GM12872 (cell line): ENCODE data around the gene SLCO1A2.

Source experiments
- TF ChIP-seq, protein P1 (sequence below): IDR thresholded peaks from 3 replicates; pipeline ENCODE4 v1.5.1; 2011; ENCODE audit warnings: low read depth, mild to moderate bottlenecking, low read length, moderate library complexity; ENCODE audit not compliant: insufficient read depth

Gene SLCO1A2, protein sequence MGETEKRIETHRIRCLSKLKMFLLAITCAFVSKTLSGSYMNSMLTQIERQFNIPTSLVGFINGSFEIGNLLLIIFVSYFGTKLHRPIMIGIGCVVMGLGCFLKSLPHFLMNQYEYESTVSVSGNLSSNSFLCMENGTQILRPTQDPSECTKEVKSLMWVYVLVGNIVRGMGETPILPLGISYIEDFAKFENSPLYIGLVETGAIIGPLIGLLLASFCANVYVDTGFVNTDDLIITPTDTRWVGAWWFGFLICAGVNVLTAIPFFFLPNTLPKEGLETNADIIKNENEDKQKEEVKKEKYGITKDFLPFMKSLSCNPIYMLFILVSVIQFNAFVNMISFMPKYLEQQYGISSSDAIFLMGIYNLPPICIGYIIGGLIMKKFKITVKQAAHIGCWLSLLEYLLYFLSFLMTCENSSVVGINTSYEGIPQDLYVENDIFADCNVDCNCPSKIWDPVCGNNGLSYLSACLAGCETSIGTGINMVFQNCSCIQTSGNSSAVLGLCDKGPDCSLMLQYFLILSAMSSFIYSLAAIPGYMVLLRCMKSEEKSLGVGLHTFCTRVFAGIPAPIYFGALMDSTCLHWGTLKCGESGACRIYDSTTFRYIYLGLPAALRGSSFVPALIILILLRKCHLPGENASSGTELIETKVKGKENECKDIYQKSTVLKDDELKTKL

DNA sequence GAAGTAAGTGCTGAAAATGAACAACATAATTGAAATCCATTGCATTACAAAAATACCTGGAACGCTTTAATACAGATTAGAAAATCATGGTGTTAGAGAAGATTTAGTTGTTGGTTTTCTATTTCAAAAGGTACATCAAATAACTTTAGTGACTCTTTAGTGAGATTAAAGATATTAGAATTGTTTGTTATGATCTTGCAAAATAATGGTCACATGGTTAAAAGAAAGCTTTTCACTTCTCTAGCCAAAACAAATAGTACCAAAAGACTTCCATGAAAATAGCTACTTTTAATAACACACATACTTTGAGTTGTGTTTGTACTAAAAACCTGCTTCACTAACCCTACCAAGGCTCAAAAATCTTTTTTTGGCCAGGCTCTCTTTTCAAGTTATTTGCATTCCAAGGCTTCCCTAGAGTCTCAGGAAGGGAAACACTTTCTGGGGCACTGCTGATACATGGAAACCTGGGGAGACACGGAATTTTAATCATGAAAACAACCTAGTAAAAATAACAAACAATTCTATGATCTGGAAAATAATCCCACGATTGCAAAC lies at the start of gene SLCO1A2:
Gene SLCO1A2 (minus strand): TSS at position 147 of the 555 bp plus-strand sequence. CDS start 270 bp downstream, outside the sequence.
- TF ChIP-seq, protein P1, sequence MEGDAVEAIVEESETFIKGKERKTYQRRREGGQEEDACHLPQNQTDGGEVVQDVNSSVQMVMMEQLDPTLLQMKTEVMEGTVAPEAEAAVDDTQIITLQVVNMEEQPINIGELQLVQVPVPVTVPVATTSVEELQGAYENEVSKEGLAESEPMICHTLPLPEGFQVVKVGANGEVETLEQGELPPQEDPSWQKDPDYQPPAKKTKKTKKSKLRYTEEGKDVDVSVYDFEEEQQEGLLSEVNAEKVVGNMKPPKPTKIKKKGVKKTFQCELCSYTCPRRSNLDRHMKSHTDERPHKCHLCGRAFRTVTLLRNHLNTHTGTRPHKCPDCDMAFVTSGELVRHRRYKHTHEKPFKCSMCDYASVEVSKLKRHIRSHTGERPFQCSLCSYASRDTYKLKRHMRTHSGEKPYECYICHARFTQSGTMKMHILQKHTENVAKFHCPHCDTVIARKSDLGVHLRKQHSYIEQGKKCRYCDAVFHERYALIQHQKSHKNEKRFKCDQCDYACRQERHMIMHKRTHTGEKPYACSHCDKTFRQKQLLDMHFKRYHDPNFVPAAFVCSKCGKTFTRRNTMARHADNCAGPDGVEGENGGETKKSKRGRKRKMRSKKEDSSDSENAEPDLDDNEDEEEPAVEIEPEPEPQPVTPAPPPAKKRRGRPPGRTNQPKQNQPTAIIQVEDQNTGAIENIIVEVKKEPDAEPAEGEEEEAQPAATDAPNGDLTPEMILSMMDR = no peak

DNA sequence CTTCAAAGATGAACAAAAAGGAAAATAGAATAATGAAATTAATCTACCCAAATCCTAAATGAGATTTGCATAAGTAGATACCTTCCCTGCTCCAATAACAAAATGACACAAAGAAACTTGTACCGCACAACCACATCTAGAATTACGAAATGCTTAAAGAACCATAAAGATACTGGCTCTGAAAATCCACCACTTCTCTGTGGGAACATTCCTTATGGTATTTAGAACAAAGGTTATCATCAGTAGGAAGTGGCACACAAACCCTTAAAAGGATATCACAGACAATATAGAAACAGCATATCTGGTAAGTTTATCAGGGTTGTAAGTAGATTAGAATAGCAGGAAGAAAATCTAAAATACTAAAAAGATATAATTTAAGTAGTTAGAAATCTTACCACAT lies 49.5 kb upstream of the SLCO1A2 start:
- TF ChIP-seq, protein P1 = no peak

DNA sequence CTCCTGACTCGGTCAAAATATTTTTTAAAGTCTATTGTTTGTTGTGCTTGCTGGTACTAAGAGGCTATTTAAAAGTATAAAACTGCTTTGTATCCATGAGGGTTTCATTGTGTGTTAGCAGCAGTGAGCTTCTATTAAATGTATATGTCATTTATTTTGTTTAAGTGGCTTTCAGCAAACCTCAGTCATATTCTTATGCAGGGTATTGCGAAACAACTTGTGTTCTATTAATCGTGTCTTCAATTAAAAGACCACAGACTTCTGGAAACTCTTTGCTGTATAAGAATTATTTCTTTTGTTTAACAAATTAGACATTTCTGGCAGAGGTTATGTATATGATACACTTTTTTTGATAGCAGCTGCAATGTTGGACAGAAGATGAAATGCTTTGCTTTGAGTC lies 44.5 kb upstream of the SLCO1A2 start:
- TF ChIP-seq, protein P1 = no peak

DNA sequence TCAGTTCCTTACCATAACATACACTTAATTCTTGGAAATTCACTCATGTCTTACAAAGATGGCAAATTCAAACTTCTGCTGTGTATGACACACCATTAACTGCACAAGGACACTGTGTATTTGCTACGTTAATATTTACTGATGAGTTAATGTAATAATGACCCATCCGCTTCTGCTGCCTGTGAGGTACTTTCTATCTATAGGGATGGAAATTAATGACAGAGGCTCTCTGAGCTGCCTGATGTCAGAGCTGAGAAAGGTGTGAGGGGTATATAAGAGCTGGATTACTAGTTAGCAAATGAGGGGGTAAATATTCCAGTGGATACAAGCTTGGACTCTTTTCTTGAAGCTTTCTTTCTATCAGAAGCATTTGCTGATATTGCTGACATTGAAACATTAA lies 37.9 kb upstream of the SLCO1A2 start, which contains the start of gene IAPP:
Gene IAPP (plus strand): TSS at position 301 of the 400 bp plus-strand sequence. CDS start 450 bp downstream, outside the sequence.
- TF ChIP-seq, protein P1 = no peak

DNA sequence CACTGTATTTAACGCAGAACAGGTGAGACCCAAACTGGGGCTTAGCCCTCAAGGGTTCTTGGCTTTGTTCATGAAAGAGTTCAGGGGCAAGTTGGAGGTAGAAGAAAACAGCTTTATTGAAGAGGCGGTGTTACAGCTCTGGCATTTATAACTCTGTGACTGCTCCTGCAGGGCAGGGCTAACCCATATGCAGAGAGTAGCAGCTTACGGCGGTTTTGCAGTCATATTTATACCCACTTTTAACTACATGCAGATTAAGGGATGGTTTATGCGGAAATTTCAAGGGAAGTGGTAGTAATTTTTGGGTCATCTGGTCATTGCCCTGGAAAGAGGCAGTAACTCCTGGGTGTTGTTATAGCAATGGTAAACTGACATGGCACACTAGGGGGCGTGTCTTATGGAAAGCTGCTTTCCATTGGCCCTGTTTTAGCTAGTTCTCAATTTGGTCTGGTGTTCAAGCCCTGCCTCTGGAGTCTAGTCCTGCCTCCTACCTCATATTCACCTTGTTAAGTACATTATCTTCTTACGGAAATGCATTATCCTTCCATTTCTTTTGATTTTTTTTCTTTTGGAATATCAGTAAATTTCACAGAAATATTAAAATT lies 36.2 kb upstream of the SLCO1A2 start:
- TF ChIP-seq, protein P1 = no peak

DNA sequence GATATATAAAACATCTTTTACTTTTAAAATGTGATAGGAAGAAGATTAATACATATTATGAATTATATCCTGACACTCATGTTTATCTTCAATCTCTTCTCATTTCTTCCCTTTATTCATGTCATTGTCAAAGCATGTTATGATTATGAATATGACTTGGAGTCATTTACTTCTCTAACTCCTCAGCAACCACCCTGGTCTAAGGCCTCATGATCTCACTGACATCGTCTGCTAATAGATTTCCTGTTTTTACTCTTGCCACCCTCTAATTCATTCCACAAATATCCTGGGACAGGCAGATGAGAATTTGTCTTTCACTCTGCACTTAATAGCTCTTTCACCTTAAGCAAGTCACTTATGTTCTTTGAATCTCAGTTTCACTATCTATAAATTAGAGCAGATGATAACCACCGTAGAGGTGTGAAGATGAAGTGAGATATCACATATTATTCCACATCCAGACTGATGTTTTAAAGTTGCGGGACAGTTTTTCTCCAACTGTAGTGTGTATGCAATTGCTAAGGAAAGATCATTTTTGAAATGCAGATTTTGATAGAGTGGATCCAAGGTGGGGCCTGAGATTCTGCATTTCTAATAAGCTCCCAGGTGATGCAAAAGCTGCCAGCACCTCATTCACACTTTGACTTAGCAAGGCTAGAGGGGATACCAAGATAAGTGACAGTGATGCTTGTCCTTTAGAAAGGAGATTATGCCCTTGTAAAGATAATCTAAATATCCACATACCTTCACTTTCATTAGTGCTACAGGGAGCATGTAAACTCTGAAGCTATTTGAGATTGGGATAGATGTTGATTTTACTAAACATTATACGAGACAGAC lies 34.6 kb upstream of the SLCO1A2 start:
- TF ChIP-seq, protein P1 = no peak
